Gastrocnemius medialis (tissue), 4 donors: Measurements from ENCODE around the gene F2RL1. TPM values are rescaled to one million over a fixed set of nuclear protein-coding genes. Genes with fewer than 3 reads are reported as not detected.

ENCODE experiments used
- ATAC-seq, 2 donors: fragments of 150-250 bp; one replicate each; pipeline ENCODE4 v1.9.1; 2016
- DNase-seq, 2 donors: peaks; one replicate each; pipeline ENCODE4 v3.0.0-alpha.2; 2019
- H3K27ac ChIP-seq, 4 donors: fragments of 200-600 bp; sonication (generic); 1 replicate in 1 of 4; 2 replicates in 3 of 4; pipeline ENCODE4 v1.5.1; 2016 to 2018; ENCODE audit warnings: mild to moderate bottlenecking in 2 of 4, moderate library complexity in 1 of 4
- H3K27me3 ChIP-seq, 3 donors: fragments of 200-600 bp; sonication (generic) in 2 of 3; 1 replicate in 1 of 3; 2 replicates in 2 of 3; pipeline versions ENCODE4 v1.5.1 to v1.6.0; 2016 to 2019; ENCODE audit warnings: mild to moderate bottlenecking in 1 of 3, moderate library complexity in 1 of 3
- H3K36me3 ChIP-seq, 2 donors: fragments of 200-600 bp; sonication (generic) in 1 of 2; one replicate each; pipeline ENCODE4 v1.5.1; 2017 to 2018
- H3K4me1 ChIP-seq, 2 donors: fragments of 200-600 bp; sonication (generic) in 1 of 2; one replicate each; pipeline ENCODE4 v1.5.1; 2016 to 2017; ENCODE audit warnings: mild to moderate bottlenecking in 2 of 2
- H3K4me3 ChIP-seq, 4 donors: fragments of 200-600 bp; sonication (generic) in 3 of 4; 1 replicate in 1 of 4; 2 replicates in 3 of 4; pipeline ENCODE4 v1.5.1; 2016 to 2019; ENCODE audit warnings: mild to moderate bottlenecking in 2 of 4
- H3K9me3 ChIP-seq, 3 donors: fragments of 200-600 bp; sonication (generic) in 2 of 3; 1 replicate in 1 of 3; 2 replicates in 2 of 3; pipeline ENCODE4 v1.5.1; 2016 to 2019
- CTCF ChIP-seq, 5 experiments: fragments of 450-650 bp in 3 of 5; fragments of 200-600 bp in 2 of 5; sonication (generic) in 2 of 5; IDR thresholded peaks in 4 of 5; conservative IDR thresholded peaks in 1 of 5; 1 replicate in 4 of 5; 2 replicates in 1 of 5; pipeline ENCODE4 v1.5.1; 2016 to 2019; ENCODE audit warnings: antibody characterized with exemption in 5 of 5, mild to moderate bottlenecking in 3 of 5, moderate library complexity in 3 of 5
- POLR2A ChIP-seq, 2 donors: fragments of 450-650 bp; IDR thresholded peaks; one replicate each; pipeline ENCODE4 v1.6.1; 2017; ENCODE audit warnings: antibody characterized with exemption in 2 of 2, mild to moderate bottlenecking in 2 of 2, moderate library complexity in 2 of 2
- in situ Hi-C, 4 donors: fragments of 200-750 bp; cut with MboI; loops; one replicate each; pipeline versions ENCODE4 v1.15.0 to v1.8.0; 2017; ENCODE audit warnings: low sequenced_read_pairs in 4 of 4
- intact Hi-C: fragments of 100-400 bp; cut with DNase I; formaldehyde crosslinking; loops from one replicate; pipeline ENCODE4 v1.15.1; 2023; ENCODE audit warnings: low total_unique reads
- total RNA-seq, 4 donors: library from RNA; depleted of rRNA; stranded (reverse); fragments of >200 nt; gene quantifications; one replicate each; pipeline versions ENCODE4 v1.1.0 to v1.2.3, GENCODE V29; 2016

The F2RL1 gene
- total RNA-seq, 4 donors from 2014 or later: 0.20 to 0.46 TPM; not detected in 2

- Histone ChIP-seq H3K36me3 (no peaks in the 10 kb centered on the region), H3K27me3 (no peaks in the 10 kb centered on the region), H3K9me3 (no peaks in the 10 kb centered on the region), H3K4me1 (no peaks in the 10 kb centered on the region), H3K4me3 (no peak overlapping the region), H3K27ac (no peak overlapping the region)
- ATAC-seq (no peak), DNase-seq (no peak)
- TF ChIP-seq POLR2A (IDR thresholded peaks at IDR 0.05): no peak
- TF ChIP-seq CTCF (IDR thresholded peaks at IDR 0.05 in 4 of 5, conservative IDR thresholded peaks at IDR 0.05 in 1 of 5): no peak
- in situ Hi-C loops: no loop called here
- intact Hi-C loops: no loop called here
These were observed 17.8 kb downstream of the F2RL1 start for GRCh38 chr5:76836585-76836984.

GRCh38 chr5:76838481-76839261 lies 19.8 kb downstream of the F2RL1 start:
- DNase-seq: no peak

GRCh38 chr5:76841361-76841760 lies 22.5 kb downstream of the F2RL1 start:
- H3K36me3 ChIP-seq: no peaks in the 10 kb centered on the region
- TF ChIP-seq CTCF (IDR thresholded peaks at IDR 0.05 in 4 of 5, conservative IDR thresholded peaks at IDR 0.05 in 1 of 5) (no peak), POLR2A (IDR thresholded peaks at IDR 0.05) (no peak)
- H3K4me1 ChIP-seq: no peaks in the 10 kb centered on the region
- H3K9me3 ChIP-seq: no peaks in the 10 kb centered on the region
- intact Hi-C loops: no loop called here
- DNase-seq (no peak), ATAC-seq (no peak)
- H3K27ac ChIP-seq: no peak overlapping the region
- no peaks in the 10 kb centered on the region for H3K27me3 ChIP-seq
- no peak overlapping the region for H3K4me3 ChIP-seq
- in situ Hi-C loops: no loop called here

More at GRCh38 chr5:76838481-76839261, 19.8 kb downstream of the F2RL1 start:
- no peak for ATAC-seq
- TF ChIP-seq CTCF (IDR thresholded peaks at IDR 0.05 in 4 of 5, conservative IDR thresholded peaks at IDR 0.05 in 1 of 5) (no peak), POLR2A (IDR thresholded peaks at IDR 0.05) (no peak)
- H3K4me1 ChIP-seq: no peaks in the 10 kb centered on the region
- H3K4me3 ChIP-seq: no peak overlapping the region
- no peak overlapping the region for H3K27ac ChIP-seq
- in situ Hi-C loops: no loop called here
- no peaks in the 10 kb centered on the region for H3K36me3 ChIP-seq
- intact Hi-C loops: no loop called here
- no peaks in the 10 kb centered on the region for H3K27me3 ChIP-seq
- H3K9me3 ChIP-seq: no peaks in the 10 kb centered on the region

- DNase-seq: no peak
- in situ Hi-C loops: no loop called here
- Histone ChIP-seq H3K4me3 (no peak overlapping the region), H3K27ac (no peak overlapping the region), H3K9me3 (no peaks in the 10 kb centered on the region), H3K27me3 (no peaks in the 10 kb centered on the region), H3K36me3 (no peaks in the 10 kb centered on the region), H3K4me1 (no peaks in the 10 kb centered on the region)
- no peak for ATAC-seq
- TF ChIP-seq CTCF (IDR thresholded peaks at IDR 0.05 in 4 of 5, conservative IDR thresholded peaks at IDR 0.05 in 1 of 5): no peak
- TF ChIP-seq POLR2A (IDR thresholded peaks at IDR 0.05): no peak
- intact Hi-C loops: no loop called here
These were observed 27.1 kb downstream of the F2RL1 start for GRCh38 chr5:76845890-76846289.
